Measurements from ENCODE around the gene RSPO3.

- TF ChIP-seq CTCF (IDR thresholded peaks at IDR 0.05; ENCODE audit: insufficient read depth, low read depth, low read length) (no peak), EZH2 (IDR thresholded peaks at IDR 0.05; ENCODE audit: insufficient read depth, low read length) (no peak)
These were observed 46.1 kb downstream of the RSPO3 start for GRCh38 chr6:127164565-127164964.
